T1000 (cell line): ENCODE measurements around the gene LGI4.
"Not testable (repeated sequence)": the region's sequence is repeated elsewhere in the genome, so short reads cannot be mapped to it uniquely, and the experiment has no call there.

Source experiments
- DNase-seq: peaks from one replicate; lab custom pipeline; 2025; ENCODE audit warnings: mixed read lengths; lab: John Stamatoyannopoulos, UW

Gene LGI4

GRCh38 chr19:35105411-35106290 lies 29.2 kb downstream of the LGI4 start:
- DNase-seq, result no peak

DNA sequence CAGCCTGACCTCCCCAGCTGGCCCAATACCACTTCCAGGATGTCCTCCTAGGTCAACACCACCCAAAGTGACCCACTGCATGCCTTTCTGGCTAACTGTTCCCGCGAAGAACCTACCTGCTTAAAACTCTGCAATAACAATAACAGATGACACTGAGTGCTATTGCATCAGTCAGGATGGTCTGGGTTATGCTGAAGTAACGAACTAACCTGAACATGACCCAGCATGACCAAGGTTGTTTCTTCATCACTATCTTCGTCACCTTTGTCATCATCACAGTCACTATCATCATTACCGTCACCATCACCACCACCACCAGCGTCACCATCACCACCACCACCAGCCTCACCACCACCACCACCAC lies 29.8 kb downstream of the LGI4 start:
- no peak for DNase-seq

GRCh38 chr19:35104361-35104760 lies 30.5 kb downstream of the LGI4 start:
- no peak for DNase-seq

DNA sequence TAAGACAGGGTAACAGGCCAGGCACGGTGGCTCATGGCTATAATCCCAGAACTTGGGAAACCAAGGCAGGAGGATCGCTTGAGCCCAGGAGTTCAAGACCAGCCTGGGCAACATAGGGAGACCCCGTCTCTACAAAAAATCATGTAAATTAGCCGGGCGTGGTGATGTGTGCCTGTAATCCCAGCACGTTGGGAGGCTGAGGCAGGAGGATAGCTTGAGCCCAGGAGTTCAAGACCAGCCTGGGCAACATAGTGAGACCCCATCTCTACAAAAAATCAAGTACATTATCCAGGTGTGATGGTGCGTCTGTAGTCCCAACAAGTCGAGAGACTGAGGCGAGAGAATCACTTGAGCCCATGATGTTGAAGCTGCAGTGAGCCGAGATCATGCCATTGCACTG lies 31.2 kb downstream of the LGI4 start:
- not testable (repeated sequence) for DNase-seq

DNA sequence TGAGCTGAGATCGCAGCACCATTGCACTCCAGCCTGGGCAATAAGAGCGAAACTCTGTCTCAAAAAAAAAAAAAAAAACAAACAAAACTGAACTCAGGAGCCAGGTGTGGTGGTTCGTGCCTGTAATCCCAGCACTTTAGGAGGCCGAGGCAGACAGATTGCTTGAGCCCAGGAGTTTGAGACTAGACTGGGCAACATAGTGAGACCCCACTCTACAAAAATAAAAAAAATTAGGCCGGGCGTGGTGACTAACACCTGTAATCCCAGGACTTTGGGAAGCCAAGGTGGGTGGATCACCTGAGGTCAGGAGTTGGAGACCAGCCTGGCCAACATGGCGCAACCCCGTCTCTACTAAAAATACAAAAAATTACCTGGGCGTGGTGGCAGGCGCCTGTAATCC lies 32.9 kb downstream of the LGI4 start:
- DNase-seq, result not testable (repeated sequence)

DNA sequence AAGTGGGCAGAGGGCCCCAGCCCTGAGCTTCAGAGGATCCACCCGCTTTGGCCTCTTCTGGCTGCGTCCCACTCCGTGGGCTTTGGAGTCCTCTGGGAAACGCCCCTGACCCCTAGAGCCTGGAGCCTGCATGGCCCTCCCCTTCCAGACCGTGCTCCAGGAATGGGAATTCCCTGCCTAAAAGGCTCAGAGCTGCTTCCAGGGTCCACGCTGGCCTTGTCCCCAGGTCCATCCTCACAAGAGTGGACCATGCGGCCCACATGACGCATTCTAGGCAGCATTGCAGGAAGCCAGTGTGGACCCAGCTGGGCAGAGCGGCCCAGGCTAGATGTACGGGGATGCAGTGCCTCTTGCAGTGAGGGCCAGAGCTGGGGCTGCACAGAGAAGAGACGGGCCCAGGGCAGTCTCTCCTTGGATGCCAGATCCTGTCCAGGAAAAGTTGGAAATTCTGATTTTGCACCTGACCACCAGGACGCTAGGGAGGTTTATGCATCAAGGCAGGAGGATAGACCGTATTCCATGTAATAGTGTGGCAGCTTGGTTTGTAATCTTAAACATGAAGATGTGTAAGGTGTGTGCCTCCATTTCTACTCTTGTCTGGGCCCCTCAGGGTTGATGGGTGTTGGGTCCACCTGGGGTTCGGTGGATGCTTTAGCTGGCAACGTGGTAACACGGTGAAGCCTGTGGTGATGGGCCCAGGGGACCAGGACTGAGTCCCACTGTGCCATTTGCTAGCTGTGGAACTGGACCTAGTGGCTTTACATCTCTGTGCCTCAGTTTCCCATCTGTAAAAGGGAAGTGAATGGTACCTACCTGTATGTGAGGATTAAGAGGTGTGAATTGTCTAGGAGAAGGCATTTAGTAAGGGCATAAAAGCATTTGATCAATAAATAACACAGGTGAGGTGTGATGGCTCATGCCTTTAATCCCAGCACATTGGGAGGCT lies 34.0 kb downstream of the LGI4 start:
- no peak for DNase-seq

GRCh38 chr19:35099897-35100275 lies 35.0 kb downstream of the LGI4 start:
- no peak for DNase-seq

DNA sequence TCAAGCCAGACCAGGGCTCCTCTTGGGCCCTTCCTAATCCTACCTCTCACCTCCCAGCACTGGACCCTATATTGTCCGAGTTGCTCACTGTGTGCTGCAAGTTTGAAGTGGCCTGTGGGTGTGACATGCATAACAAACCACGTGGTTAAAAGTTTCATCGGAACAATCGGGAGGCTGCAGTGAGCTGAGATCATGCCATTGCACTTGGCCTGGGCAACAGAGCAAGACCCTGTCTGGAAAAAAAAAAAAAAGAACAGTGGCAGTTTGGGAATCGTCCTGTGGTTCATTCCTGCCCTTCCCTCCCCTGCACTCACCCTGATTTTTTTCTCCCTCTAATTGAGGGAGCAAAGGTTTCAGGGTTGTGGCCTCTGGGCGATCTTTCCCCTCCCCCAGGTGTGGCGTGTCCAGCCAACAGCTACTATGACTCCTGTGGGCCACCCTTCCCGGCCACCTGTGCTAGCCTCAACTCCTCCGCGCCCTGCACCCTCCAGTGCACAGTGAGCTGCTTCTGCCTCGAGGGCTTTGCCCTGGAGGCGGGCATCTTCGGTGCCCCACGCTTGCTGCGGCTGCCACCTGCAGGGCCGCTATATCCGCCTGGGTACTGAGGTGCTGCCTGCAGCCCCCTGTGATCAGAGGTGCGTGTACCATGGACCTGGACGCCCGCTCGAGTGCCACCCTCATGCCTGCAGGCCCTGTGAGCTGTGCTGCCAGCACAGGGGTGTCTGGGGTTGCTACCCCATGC lies 35.5 kb downstream of the LGI4 start:
- no peak for DNase-seq

GRCh38 chr19:35098413-35099049 lies 36.3 kb downstream of the LGI4 start:
- no peak for DNase-seq

DNA sequence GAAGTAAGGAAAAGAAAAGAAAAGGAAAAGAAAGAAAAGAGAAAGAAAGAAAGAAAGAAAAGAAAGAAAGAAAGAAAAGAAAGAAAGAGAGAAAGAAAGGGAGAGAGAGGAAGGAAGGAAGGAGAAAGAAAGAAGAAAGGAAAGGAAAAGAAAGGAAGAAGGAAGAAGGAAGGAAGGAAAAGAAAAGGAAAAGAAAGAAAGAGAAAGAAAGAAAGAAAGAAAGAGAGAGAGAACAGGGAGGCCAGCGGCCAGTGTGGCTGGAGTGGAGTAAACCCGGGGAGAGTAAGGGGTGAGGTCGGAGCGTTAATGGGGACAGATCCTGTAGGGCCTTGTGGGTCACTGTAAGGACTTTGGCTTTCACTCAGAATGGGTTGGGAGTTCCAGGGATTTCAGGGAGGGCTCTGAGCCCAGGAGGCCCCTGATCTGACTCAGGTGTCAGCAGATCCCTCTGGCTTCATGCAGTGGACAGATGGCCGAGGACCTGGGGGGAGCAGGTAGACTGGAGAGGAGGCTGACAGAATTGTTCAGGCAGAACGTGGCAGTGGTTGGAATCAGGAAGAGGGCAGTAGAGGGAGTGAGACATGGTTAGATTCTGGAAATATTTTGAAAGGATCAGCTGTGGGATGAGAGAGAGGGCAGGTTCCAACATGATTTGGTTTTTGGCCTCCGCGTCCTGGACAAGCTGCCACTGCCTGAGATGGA lies 39.0 kb downstream of the LGI4 start:
- no peak for DNase-seq

DNA sequence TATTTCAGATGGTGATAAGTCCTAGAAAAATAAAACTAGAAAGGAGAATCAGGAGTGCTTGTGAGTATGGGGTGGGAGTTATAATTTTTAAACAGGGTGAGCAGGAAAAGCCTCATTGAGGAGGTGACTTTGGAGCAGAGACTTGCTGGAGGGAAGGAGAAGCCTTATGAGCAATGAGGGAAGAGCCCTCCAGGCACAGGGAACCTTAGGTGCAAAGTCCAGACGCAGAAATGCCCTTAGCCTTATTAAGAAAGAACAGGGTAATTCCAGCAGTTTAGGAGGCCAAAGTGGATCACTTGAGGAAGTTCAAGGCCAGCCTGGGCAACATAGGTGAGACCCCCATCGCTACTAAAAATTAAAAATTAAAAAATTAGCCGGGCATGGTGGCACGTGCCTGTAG lies 40.2 kb downstream of the LGI4 start:
- no peak for DNase-seq

DNA sequence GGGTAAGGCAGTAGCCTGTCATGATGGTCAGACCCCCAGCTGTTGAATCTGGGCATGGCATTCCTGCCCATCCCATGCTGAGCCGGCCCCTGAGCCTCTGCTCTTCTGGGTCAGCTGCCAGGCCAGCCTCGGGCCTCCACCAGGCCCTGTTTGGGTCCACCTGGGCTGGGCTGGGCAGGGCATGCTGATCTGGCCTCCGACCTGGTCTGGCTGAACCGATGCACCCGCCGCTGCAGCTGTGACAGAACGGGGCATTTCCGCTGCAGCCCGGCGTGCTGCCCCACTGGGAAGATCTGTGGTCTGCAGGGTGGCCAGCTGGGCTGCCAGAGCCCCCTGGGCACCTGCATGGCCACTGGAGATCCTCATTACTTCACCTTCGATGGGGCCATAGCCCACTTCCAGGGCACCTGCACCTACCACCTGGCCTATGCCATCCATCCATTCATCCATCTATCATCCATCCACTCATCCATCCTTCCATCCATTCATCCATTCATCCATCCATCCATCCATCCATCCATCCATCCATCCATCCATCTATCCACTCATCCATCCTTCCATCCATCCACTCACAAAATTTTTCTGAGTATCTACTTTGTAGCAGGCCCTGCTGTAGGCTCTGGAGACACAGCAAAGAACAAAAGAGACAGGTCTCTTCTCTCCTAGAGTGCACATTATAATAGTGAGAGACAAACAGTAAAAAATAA lies 40.8 kb downstream of the LGI4 start:
- no peak for DNase-seq

- DNase-seq, result no peak
These were observed 41.4 kb downstream of the LGI4 start for GRCh38 chr19:35093430-35093829.

GRCh38 chr19:35090506-35091214 lies 44.2 kb downstream of the LGI4 start:
- DNase-seq, result no peak

DNA sequence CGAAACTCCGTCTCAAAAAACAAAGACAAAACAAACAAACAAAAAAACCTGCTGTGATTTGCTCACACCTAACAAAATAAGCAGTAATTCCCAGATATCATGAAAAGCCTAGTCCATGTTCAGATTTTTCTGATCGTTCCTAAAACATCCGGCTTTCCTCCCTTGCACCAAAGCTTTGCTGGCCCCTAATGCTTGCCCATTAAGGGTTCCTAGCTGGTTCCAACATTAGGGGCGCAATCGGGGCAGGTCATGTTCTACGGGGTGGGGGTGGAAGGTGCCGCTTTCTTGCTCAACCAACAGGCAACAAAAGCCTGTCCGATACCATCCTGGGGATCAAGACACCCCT lies 44.7 kb downstream of the LGI4 start:
- no peak for DNase-seq

DNA sequence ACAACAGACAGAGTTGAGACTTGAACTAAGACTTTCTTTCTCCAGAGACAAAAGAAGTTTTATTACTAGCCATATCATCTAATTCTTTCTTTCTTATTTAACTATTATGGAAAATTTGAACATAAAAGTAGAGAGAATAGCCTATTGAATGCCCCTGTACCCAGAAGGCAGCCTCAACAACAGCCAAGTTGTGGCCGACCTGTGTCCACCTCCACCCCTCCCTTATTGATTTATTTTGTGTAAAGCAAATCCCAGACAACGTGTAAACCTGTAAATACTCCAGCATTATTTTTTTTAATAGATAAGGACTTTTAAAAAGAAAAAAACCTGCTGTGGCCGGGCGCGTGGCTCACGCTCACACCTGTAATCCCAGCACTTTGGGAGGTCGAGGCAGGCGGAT lies 45.3 kb downstream of the LGI4 start:
- no peak for DNase-seq

- no peak for DNase-seq
These were observed 46.5 kb downstream of the LGI4 start for GRCh38 chr19:35088131-35088913.

DNA sequence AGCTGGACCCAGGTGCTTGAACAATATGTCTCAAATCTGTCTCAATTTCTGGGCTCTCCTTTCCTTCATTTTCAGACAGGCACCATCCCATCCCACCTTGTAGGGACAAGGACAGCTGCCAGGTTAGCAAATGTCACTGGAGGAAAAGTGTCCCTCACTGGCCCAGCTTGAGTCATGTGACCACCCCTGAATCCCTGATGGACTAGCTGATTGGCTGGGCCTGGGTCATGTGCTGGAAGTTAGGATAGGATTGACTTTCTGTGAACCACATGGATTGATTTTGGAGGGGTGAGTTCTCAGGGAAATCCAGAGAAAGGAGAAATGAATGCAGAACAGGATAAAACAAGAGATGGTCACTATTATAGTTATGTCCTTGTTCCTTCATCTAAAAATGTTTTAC lies 47.5 kb downstream of the LGI4 start:
- DNase-seq, result no peak

- no peak for DNase-seq
These were observed 48.4 kb downstream of the LGI4 start for GRCh38 chr19:35086455-35086854.
